Rectal smooth muscle tissue (tissue), 1 donor: Measurements from ENCODE around the gene SKIL.

Source experiments
- H3K27ac ChIP-seq: one replicate; pipeline ENCODE4 v1.7.0; 2013; ENCODE audit warnings: low read depth, low read length, inconsistent platforms
- H3K27me3 ChIP-seq: one replicate; pipeline ENCODE4 v1.7.0; 2013; ENCODE audit warnings: low read length; ENCODE audit not compliant: control insufficient read depth, insufficient read depth
- H3K36me3 ChIP-seq: one replicate; pipeline ENCODE4 v1.7.0; 2013; ENCODE audit warnings: low read length; ENCODE audit not compliant: control insufficient read depth, insufficient read depth
- H3K4me1 ChIP-seq: one replicate; pipeline ENCODE4 v1.7.0; 2013; ENCODE audit warnings: low read length; ENCODE audit not compliant: control insufficient read depth, insufficient read depth
- H3K4me3 ChIP-seq: one replicate; pipeline ENCODE4 v1.7.0; 2013; ENCODE audit warnings: low read length
- H3K9ac ChIP-seq: one replicate; pipeline ENCODE4 v1.7.0; 2013; ENCODE audit warnings: low read length

The SKIL gene

GRCh38 chr3:170436697-170437096 lies 79.2 kb downstream of the SKIL start:
- Histone ChIP-seq H3K36me3 (no peaks in the 10 kb centered on the region), H3K9ac (no peak overlapping the region), H3K4me1 (no peaks in the 10 kb centered on the region), H3K27ac (no peak overlapping the region), H3K4me3 (no peak overlapping the region), H3K27me3 (no peaks in the 10 kb centered on the region)

- Histone ChIP-seq H3K27ac (no peak overlapping the region), H3K9ac (no peak overlapping the region), H3K4me3 (no peak overlapping the region), H3K27me3 (no peaks in the 10 kb centered on the region), H3K36me3 (no peaks in the 10 kb centered on the region), H3K4me1 (no peaks in the 10 kb centered on the region)
Measured at GRCh38 chr3:170437176-170437575, 79.7 kb downstream of the SKIL start.

- no peaks in the 10 kb centered on the region for H3K27me3 ChIP-seq
- no peaks in the 10 kb centered on the region for H3K36me3 ChIP-seq
- H3K4me3 ChIP-seq, result no peak overlapping the region
- no peak overlapping the region for H3K9ac ChIP-seq
- no peaks in the 10 kb centered on the region for H3K4me1 ChIP-seq
- H3K27ac ChIP-seq, result no peak overlapping the region
Measured at GRCh38 chr3:170437696-170438407, 80.3 kb downstream of the SKIL start.

- no peaks in the 10 kb centered on the region for H3K36me3 ChIP-seq
- H3K9ac ChIP-seq, result no peak overlapping the region
- H3K4me1 ChIP-seq, result no peaks in the 10 kb centered on the region
- H3K27ac ChIP-seq, result no peak overlapping the region
- no peak overlapping the region for H3K4me3 ChIP-seq
- no peaks in the 10 kb centered on the region for H3K27me3 ChIP-seq
Measured at GRCh38 chr3:170438836-170439235, 81.3 kb downstream of the SKIL start.

GRCh38 chr3:170440344-170440743 lies 82.8 kb downstream of the SKIL start:
- Histone ChIP-seq H3K4me3 (no peak overlapping the region), H3K27ac (no peak overlapping the region), H3K9ac (no peak overlapping the region), H3K4me1 (no peaks in the 10 kb centered on the region), H3K36me3 (no peaks in the 10 kb centered on the region), H3K27me3 (no peaks in the 10 kb centered on the region)

- H3K27ac ChIP-seq, result no peak overlapping the region
- no peaks in the 10 kb centered on the region for H3K36me3 ChIP-seq
- no peak overlapping the region for H3K9ac ChIP-seq
Measured at GRCh38 chr3:170441412-170441811, 83.9 kb downstream of the SKIL start.

GRCh38 chr3:170442947-170443346 lies 85.4 kb downstream of the SKIL start:
- no peaks in the 10 kb centered on the region for H3K4me1 ChIP-seq
- H3K4me3 ChIP-seq, result no peak overlapping the region
- H3K27ac ChIP-seq, result no peak overlapping the region
- H3K36me3 ChIP-seq, result no peaks in the 10 kb centered on the region
- H3K9ac ChIP-seq, result no peak overlapping the region
- no peaks in the 10 kb centered on the region for H3K27me3 ChIP-seq

More at GRCh38 chr3:170441412-170441811, 83.9 kb downstream of the SKIL start:
- Histone ChIP-seq H3K27me3 (no peaks in the 10 kb centered on the region), H3K4me3 (no peak overlapping the region), H3K4me1 (no peaks in the 10 kb centered on the region)

- Histone ChIP-seq H3K36me3 (no peaks in the 10 kb centered on the region), H3K9ac (no peak overlapping the region), H3K4me3 (no peak overlapping the region), H3K27me3 (no peaks in the 10 kb centered on the region), H3K4me1 (no peaks in the 10 kb centered on the region), H3K27ac (no peak overlapping the region)
Measured at GRCh38 chr3:170443457-170443856, 85.9 kb downstream of the SKIL start.
